GM23338 (cell line): ENCODE data around the gene RPL31. TPM values are rescaled to one million over a fixed set of nuclear protein-coding genes. Genes with fewer than 3 reads are reported as not detected.

Source experiments
- ATAC-seq: fragments of 200-7000 bp; cut with Tn5 transposase; 3 replicates; pipeline ENCODE4 v1.9.1; 2020
- DNase-seq: peaks from one replicate; pipeline ENCODE4 v3.0.0-alpha.2; 2015; ENCODE audit warnings: low spot score
- H2AFZ ChIP-seq: fragments of 200-600 bp; sonication (generic); 2 replicates; pipeline ENCODE4 v1.8.0; 2016; ENCODE audit warnings: antibody characterized with exemption, mild to moderate bottlenecking, moderate library complexity
- H3F3A ChIP-seq: fragments of 200-600 bp; sonication (generic); replicated peaks from 2 replicates; pipeline ENCODE4 v1.8.0; 2017; ENCODE audit warnings: antibody characterized with exemption, mixed run types, low read depth
- H3K27ac ChIP-seq: fragments of 200-600 bp; sonication (generic); 2 replicates; pipeline ENCODE4 v1.6.1; 2016; ENCODE audit warnings: low read depth
- H3K27me3 ChIP-seq: fragments of 200-600 bp; sonication (generic); 2 replicates; pipeline ENCODE4 v1.8.0; 2016; ENCODE audit warnings: mild to moderate bottlenecking, mixed run types, moderate library complexity; ENCODE audit not compliant: insufficient read depth
- H3K36me3 ChIP-seq: fragments of 200-600 bp; sonication (generic); 2 replicates; pipeline ENCODE4 v1.8.0; 2016; ENCODE audit warnings: mild to moderate bottlenecking; ENCODE audit not compliant: insufficient read depth
- H3K4me1 ChIP-seq: fragments of 200-600 bp; sonication (generic); 2 replicates; pipeline ENCODE4 v1.8.0; 2016; ENCODE audit warnings: mild to moderate bottlenecking, moderate library complexity; ENCODE audit not compliant: insufficient read depth
- H3K4me2 ChIP-seq: fragments of 200-600 bp; sonication (generic); 2 replicates; pipeline ENCODE4 v1.7.1; 2017; ENCODE audit warnings: mixed run types
- H3K4me3 ChIP-seq: fragments of 200-600 bp; sonication (generic); 2 replicates; pipeline ENCODE4 v1.6.1; 2016; ENCODE audit warnings: mixed run types
- H3K79me2 ChIP-seq: fragments of 200-600 bp; sonication (generic); replicated peaks from 2 replicates; pipeline ENCODE4 v1.8.0; 2017; ENCODE audit warnings: mild to moderate bottlenecking; ENCODE audit not compliant: insufficient read depth
- H3K9me2 ChIP-seq: fragments of 200-600 bp; sonication (generic); 2 replicates; pipeline ENCODE4 v1.8.0; 2017; ENCODE audit not compliant: insufficient read depth
- H4K20me1 ChIP-seq: fragments of 200-600 bp; sonication (generic); replicated peaks from 2 replicates; pipeline ENCODE4 v1.8.0; 2017; ENCODE audit warnings: mild to moderate bottlenecking; ENCODE audit not compliant: insufficient read depth
- H3K27ac Mint-ChIP-seq: 2 replicates; pipeline ENCODE4 v1.8.0; 2020; ENCODE audit warnings: inconsistent platforms, mild to moderate bottlenecking, moderate library complexity, mixed read lengths
- H3K27me3 Mint-ChIP-seq: 3 replicates; pipeline ENCODE4 v1.8.0; 2022; ENCODE audit warnings: low read depth, mild to moderate bottlenecking, moderate library complexity, mixed read lengths, inconsistent platforms; ENCODE audit not compliant: insufficient read depth, poor library complexity
- H3K36me3 Mint-ChIP-seq: 3 replicates; pipeline ENCODE4 v1.8.0; 2021; ENCODE audit warnings: low read depth, mild to moderate bottlenecking, inconsistent platforms, moderate library complexity, mixed read lengths
- H3K4me1 Mint-ChIP-seq: 3 replicates; pipeline ENCODE4 v1.8.0; 2020; ENCODE audit warnings: mild to moderate bottlenecking, inconsistent platforms, mixed read lengths
- H3K4me3 Mint-ChIP-seq: 3 replicates; pipeline ENCODE4 v1.8.0; 2021; ENCODE audit warnings: moderate library complexity, mild to moderate bottlenecking, inconsistent platforms, mixed read lengths
- H3K9me3 Mint-ChIP-seq: 3 replicates; pipeline ENCODE4 v1.8.0; 2020; ENCODE audit warnings: moderate library complexity, mild to moderate bottlenecking, inconsistent platforms, mixed read lengths
- EZH2 ChIP-seq: fragments of 200-600 bp; sonication (generic); IDR thresholded peaks from one replicate; pipeline ENCODE4 v1.8.0; 2017; ENCODE audit warnings: antibody characterized with exemption, mild to moderate bottlenecking, low read depth; ENCODE audit not compliant: unreplicated experiment
- NANOG ChIP-seq: IDR thresholded peaks from 2 replicates; pipeline ENCODE4 v1.6.1; 2016; ENCODE audit warnings: antibody characterized with exemption, borderline replicate concordance
- STAT1 ChIP-seq: IDR thresholded peaks from one replicate; pipeline ENCODE4 v1.6.1; 2016; ENCODE audit warnings: antibody characterized with exemption; ENCODE audit not compliant: unreplicated experiment
- ZNF114 ChIP-seq: fragments of 250-450 bp; sonication (Bioruptor Pico); IDR thresholded peaks from 2 replicates; pipeline ENCODE4 v1.5.0; 2020; ENCODE audit warnings: mild to moderate bottlenecking, moderate library complexity
- polyA plus RNA-seq: library from polyadenylated mRNA; unstranded; fragments of >200 nt; fragmentation: Nextera tagmentation; extraction: Ambion mirVana; gene quantifications from 2 replicates; pipeline ENCODE4 v1.2.1, GENCODE V29; 2016
- total RNA-seq: library from RNA; depleted of rRNA; stranded (reverse); fragments of >200 nt; shearing (Covaris generic); gene quantifications from 2 replicates; pipeline ENCODE4 v1.2.3, GENCODE V29; 2014
- TF ChIP-seq, protein P1 (sequence below): fragments of 250-450 bp; sonication (Bioruptor Pico); IDR thresholded peaks from 2 replicates; pipeline ENCODE4 v1.5.0; 2020; ENCODE audit warnings: mild to moderate bottlenecking, moderate library complexity
- TF ChIP-seq, protein P2 (sequence below): IDR thresholded peaks from one replicate; pipeline ENCODE4 v1.6.1; 2018; ENCODE audit warnings: antibody characterized with exemption; ENCODE audit not compliant: unreplicated experiment

The RPL31 gene
- total and polyA plus RNA-seq, 2 experiments from 2014 or later = 819 to 3,213 TPM

DNA sequence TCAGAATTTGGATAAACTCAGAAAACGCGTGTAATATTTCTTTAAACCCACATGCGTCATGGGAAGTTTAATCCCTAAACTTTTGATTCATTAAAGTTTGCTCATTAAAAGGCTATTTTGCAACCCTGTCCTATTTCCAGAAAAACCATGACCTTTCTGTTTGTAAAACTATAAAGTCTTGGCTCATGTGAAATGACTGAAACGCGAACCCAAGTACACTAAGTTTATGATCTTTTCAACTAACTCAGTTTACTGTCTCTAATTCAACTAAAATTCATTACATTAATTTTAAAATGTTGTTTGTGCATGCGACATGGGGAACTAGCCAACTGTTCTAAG, 3.9 kb upstream of the RPL31 start (continued):
- TF ChIP-seq, protein P1, sequence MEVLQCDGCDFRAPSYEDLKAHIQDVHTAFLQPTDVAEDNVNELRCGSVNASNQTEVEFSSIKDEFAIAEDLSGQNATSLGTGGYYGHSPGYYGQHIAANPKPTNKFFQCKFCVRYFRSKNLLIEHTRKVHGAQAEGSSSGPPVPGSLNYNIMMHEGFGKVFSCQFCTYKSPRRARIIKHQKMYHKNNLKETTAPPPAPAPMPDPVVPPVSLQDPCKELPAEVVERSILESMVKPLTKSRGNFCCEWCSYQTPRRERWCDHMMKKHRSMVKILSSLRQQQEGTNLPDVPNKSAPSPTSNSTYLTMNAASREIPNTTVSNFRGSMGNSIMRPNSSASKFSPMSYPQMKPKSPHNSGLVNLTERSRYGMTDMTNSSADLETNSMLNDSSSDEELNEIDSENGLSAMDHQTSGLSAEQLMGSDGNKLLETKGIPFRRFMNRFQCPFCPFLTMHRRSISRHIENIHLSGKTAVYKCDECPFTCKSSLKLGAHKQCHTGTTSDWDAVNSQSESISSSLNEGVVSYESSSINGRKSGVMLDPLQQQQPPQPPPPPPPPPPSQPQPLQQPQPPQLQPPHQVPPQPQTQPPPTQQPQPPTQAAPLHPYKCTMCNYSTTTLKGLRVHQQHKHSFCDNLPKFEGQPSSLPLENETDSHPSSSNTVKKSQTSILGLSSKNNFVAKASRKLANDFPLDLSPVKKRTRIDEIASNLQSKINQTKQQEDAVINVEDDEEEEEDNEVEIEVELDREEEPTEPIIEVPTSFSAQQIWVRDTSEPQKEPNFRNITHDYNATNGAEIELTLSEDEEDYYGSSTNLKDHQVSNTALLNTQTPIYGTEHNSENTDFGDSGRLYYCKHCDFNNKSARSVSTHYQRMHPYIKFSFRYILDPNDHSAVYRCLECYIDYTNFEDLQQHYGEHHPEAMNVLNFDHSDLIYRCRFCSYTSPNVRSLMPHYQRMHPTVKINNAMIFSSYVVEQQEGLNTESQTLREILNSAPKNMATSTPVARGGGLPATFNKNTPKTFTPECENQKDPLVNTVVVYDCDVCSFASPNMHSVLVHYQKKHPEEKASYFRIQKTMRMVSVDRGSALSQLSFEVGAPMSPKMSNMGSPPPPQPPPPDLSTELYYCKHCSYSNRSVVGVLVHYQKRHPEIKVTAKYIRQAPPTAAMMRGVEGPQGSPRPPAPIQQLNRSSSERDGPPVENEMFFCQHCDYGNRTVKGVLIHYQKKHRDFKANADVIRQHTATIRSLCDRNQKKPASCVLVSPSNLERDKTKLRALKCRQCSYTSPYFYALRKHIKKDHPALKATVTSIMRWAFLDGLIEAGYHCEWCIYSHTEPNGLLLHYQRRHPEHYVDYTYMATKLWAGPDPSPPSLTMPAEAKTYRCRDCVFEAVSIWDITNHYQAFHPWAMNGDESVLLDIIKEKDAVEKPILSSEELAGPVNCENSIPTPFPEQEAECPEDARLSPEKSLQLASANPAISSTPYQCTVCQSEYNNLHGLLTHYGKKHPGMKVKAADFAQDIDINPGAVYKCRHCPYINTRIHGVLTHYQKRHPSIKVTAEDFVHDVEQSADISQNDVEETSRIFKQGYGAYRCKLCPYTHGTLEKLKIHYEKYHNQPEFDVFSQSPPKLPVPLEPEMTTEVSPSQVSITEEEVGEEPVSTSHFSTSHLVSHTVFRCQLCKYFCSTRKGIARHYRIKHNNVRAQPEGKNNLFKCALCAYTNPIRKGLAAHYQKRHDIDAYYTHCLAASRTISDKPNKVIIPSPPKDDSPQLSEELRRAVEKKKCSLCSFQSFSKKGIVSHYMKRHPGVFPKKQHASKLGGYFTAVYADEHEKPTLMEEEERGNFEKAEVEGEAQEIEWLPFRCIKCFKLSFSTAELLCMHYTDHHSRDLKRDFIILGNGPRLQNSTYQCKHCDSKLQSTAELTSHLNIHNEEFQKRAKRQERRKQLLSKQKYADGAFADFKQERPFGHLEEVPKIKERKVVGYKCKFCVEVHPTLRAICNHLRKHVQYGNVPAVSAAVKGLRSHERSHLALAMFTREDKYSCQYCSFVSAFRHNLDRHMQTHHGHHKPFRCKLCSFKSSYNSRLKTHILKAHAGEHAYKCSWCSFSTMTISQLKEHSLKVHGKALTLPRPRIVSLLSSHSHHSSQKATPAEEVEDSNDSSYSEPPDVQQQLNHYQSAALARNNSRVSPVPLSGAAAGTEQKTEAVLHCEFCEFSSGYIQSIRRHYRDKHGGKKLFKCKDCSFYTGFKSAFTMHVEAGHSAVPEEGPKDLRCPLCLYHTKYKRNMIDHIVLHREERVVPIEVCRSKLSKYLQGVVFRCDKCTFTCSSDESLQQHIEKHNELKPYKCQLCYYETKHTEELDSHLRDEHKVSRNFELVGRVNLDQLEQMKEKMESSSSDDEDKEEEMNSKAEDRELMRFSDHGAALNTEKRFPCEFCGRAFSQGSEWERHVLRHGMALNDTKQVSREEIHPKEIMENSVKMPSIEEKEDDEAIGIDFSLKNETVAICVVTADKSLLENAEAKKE (CRISPR knock-in tag) = no peak

DNA sequence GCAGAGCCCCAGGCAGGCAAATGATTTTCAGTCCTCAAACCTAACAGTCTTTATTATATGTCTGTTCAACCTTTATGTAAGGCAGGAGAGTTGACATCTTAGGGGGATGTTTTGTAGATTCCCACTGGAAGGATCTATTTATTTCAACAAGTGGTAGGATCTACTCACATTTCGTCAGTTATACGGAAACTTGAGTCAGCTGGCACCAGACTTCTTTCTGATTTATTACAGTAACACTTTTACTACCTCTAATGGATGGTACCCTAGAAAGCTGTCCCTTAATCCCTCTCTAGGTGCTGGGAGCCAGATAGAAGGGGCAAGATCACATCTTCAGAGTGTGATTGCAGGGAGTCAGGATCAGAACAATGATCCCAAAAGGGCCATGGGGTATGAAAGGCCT, 2.1 kb upstream of the RPL31 start:
- Mint-ChIP-seq H3K27ac (no peak overlapping the region), H3K4me1 (peaks cover 18% of the 10 kb centered on the region), H3K27me3 (peaks cover 30% of the 10 kb centered on the region), H3K9me3 (peaks cover 11% of the 10 kb centered on the region), H3K4me3 (no peak overlapping the region), H3K36me3 (peaks cover 27% of the 10 kb centered on the region)
- Histone ChIP-seq H2AFZ (no peak overlapping the region), H3K27me3 (0 out of 2 replicates have a peak, but pooled peaks cover 4% of the 10 kb centered on the region), H3F3A (peaks cover 15% of the 10 kb centered on the region), H3K4me3 (no peak overlapping the region), H3K36me3 (peaks cover 23% of the 10 kb centered on the region), H3K9me2 (no peaks in the 10 kb centered on the region), H4K20me1 (peaks cover 16% of the 10 kb centered on the region), H3K4me2 (no peak overlapping the region), H3K27ac (no peak overlapping the region), H3K4me1 (peaks cover 11% of the 10 kb centered on the region), H3K79me2 (peaks cover 29% of the 10 kb centered on the region)
- ATAC-seq (no peak), DNase-seq (no peak)
- TF ChIP-seq EZH2 = no peak
- TF ChIP-seq NANOG = no peak
- TF ChIP-seq, protein P1 (CRISPR knock-in tag) = no peak
- TF ChIP-seq ZNF114 (CRISPR knock-in tag) = no peak
- no peak for TF ChIP-seq STAT1
- TF ChIP-seq, protein P2, sequence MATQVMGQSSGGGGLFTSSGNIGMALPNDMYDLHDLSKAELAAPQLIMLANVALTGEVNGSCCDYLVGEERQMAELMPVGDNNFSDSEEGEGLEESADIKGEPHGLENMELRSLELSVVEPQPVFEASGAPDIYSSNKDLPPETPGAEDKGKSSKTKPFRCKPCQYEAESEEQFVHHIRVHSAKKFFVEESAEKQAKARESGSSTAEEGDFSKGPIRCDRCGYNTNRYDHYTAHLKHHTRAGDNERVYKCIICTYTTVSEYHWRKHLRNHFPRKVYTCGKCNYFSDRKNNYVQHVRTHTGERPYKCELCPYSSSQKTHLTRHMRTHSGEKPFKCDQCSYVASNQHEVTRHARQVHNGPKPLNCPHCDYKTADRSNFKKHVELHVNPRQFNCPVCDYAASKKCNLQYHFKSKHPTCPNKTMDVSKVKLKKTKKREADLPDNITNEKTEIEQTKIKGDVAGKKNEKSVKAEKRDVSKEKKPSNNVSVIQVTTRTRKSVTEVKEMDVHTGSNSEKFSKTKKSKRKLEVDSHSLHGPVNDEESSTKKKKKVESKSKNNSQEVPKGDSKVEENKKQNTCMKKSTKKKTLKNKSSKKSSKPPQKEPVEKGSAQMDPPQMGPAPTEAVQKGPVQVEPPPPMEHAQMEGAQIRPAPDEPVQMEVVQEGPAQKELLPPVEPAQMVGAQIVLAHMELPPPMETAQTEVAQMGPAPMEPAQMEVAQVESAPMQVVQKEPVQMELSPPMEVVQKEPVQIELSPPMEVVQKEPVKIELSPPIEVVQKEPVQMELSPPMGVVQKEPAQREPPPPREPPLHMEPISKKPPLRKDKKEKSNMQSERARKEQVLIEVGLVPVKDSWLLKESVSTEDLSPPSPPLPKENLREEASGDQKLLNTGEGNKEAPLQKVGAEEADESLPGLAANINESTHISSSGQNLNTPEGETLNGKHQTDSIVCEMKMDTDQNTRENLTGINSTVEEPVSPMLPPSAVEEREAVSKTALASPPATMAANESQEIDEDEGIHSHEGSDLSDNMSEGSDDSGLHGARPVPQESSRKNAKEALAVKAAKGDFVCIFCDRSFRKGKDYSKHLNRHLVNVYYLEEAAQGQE = no peak
